IMR-90 (cell line): Measurements from ENCODE around the gene TOGARAM1. TPM values are rescaled to one million over a fixed set of nuclear protein-coding genes. Genes with fewer than 3 reads are reported as not detected.

Experiments
- ATAC-seq: fragments of 200-7000 bp; cut with Tn5 transposase; 2 replicates; pipeline ENCODE4 v1.9.1; 2020; ENCODE audit warnings: low read depth, mild to moderate bottlenecking, moderate library complexity
- BruUV-seq: library from RNA; stranded (reverse); fragments of 400-500 nt; replicated peaks from 2 replicates; lab custom pipeline; 2021; lab: Mats Ljungman, UMichigan
- CTCF ChIA-PET: fragments of 300-600 bp; formaldehyde crosslinking; extraction: SDS; loops from one replicate; lab custom pipeline; 2021; ENCODE audit warnings: antibody characterized with exemption; lab: Yijun Ruan, JAX
- POLR2A ChIA-PET: fragments of 300-600 bp; sonication (Branson Sonifier 250); formaldehyde crosslinking; loops from one replicate; lab custom pipeline; 2022; ENCODE audit warnings: antibody characterized with exemption; ENCODE audit not compliant: unreplicated experiment; lab: Charles Lee
- DNase-seq: peaks from one replicate; pipeline ENCODE4 v3.0.0; 2013
- H2AFZ ChIP-seq: replicated peaks from 2 replicates; pipeline ENCODE3; 2013; ENCODE audit warnings: low read length, mild to moderate bottlenecking; ENCODE audit not compliant: poor library complexity
- H2AK5ac ChIP-seq: 2 replicates; pipeline ENCODE4 v1.6.1; 2013; ENCODE audit warnings: low read depth, low read length, inconsistent platforms
- H2AK9ac ChIP-seq: replicated peaks from 2 replicates; pipeline ENCODE3; 2013; ENCODE audit warnings: mild to moderate bottlenecking, low read depth, low read length, moderate library complexity; ENCODE audit not compliant: poor library complexity
- H2BK120ac ChIP-seq: 2 replicates; pipeline ENCODE4 v1.6.1; 2013; ENCODE audit warnings: low read depth, low read length, inconsistent platforms
- H2BK15ac ChIP-seq: 3 replicates; pipeline ENCODE4 v1.6.1; 2013; ENCODE audit warnings: low read depth, low read length, inconsistent platforms
- H2BK20ac ChIP-seq: 2 replicates; pipeline ENCODE4 v1.6.1; 2013; ENCODE audit warnings: low read depth, mild to moderate bottlenecking, inconsistent platforms, low read length, moderate library complexity
- H2BK5ac ChIP-seq: 2 replicates; pipeline ENCODE4 v1.6.1; 2013; ENCODE audit warnings: mild to moderate bottlenecking, low read depth, low read length, inconsistent platforms; ENCODE audit not compliant: poor library complexity, severe bottlenecking
- H3K14ac ChIP-seq: replicated peaks from 2 replicates; pipeline ENCODE4 v1.6.1; 2013; ENCODE audit warnings: low read depth, low read length, inconsistent platforms
- H3K18ac ChIP-seq: 2 replicates; pipeline ENCODE4 v1.6.1; 2013; ENCODE audit warnings: low read depth, low read length, control low read depth
- H3K23ac ChIP-seq: 2 replicates; pipeline ENCODE4 v1.6.1; 2013; ENCODE audit warnings: low read depth, low read length, inconsistent platforms
- H3K27ac ChIP-seq: 2 replicates; pipeline ENCODE4 v1.5.1; 2013; ENCODE audit warnings: mild to moderate bottlenecking, control low read depth, low read length; ENCODE audit not compliant: insufficient read depth
- H3K27me3 ChIP-seq: 2 replicates; pipeline ENCODE4 v1.6.1; 2013; ENCODE audit warnings: low read length; ENCODE audit not compliant: control insufficient read depth, insufficient read depth
- H3K36me3 ChIP-seq: 2 replicates; pipeline ENCODE4 v1.6.1; 2013; ENCODE audit warnings: low read length, mixed read lengths; ENCODE audit not compliant: control insufficient read depth, insufficient read depth
- H3K4ac ChIP-seq: 2 replicates; pipeline ENCODE4 v1.6.1; 2013; ENCODE audit warnings: low read depth, low read length, inconsistent platforms
- H3K4me1 ChIP-seq: 2 replicates; pipeline ENCODE4 v1.6.1; 2013; ENCODE audit warnings: low read length, mixed read lengths; ENCODE audit not compliant: control insufficient read depth, insufficient read depth
- H3K4me2 ChIP-seq: 2 replicates; pipeline ENCODE4 v1.6.1; 2013; ENCODE audit warnings: low read depth, mild to moderate bottlenecking, control low read depth, low read length, moderate library complexity
- H3K4me3 ChIP-seq: 2 replicates; pipeline ENCODE4 v1.5.1; 2013; ENCODE audit warnings: low read depth, mild to moderate bottlenecking, control low read depth, low read length, moderate library complexity; ENCODE audit not compliant: insufficient read depth
- H3K56ac ChIP-seq: 2 replicates; pipeline ENCODE4 v1.6.1; 2013; ENCODE audit warnings: low read length, inconsistent platforms; ENCODE audit not compliant: insufficient read depth; ENCODE audit errors: extremely low read depth
- H3K79me1 ChIP-seq, 2 experiments: 2 replicates each; pipeline ENCODE4 v1.6.1; 2013; ENCODE audit warnings: low read length in 2 of 2, inconsistent platforms in 1 of 2, low read depth in 1 of 2
- H3K9ac ChIP-seq: 2 replicates; pipeline ENCODE4 v1.6.1; 2013; ENCODE audit warnings: low read depth, low read length, control low read depth
- H3K9me1 ChIP-seq: 2 replicates; pipeline ENCODE4 v1.6.1; 2013; ENCODE audit warnings: low read length, inconsistent platforms; ENCODE audit not compliant: insufficient read depth
- H3K9me3 ChIP-seq: 2 replicates; pipeline ENCODE4 v1.6.1; 2013; ENCODE audit warnings: low read length; ENCODE audit not compliant: control insufficient read depth, insufficient read depth
- H4K20me1 ChIP-seq: 2 replicates; pipeline ENCODE4 v1.6.1; 2013; ENCODE audit warnings: low read length, inconsistent platforms; ENCODE audit not compliant: insufficient read depth
- H4K5ac ChIP-seq: 2 replicates; pipeline ENCODE4 v1.6.1; 2013; ENCODE audit warnings: mild to moderate bottlenecking, low read depth, low read length, control low read depth
- H4K8ac ChIP-seq, 2 experiments: 2 replicates each; pipeline ENCODE4 v1.6.1; 2013; ENCODE audit warnings: low read depth in 2 of 2, low read length in 2 of 2, control low read depth in 1 of 2, inconsistent platforms in 1 of 2
- H4K91ac ChIP-seq: 2 replicates; pipeline ENCODE4 v1.6.1; 2013; ENCODE audit warnings: low read depth, low read length, inconsistent platforms; ENCODE audit not compliant: insufficient read depth
- BHLHE40 ChIP-seq: fragments of 150-350 bp; IDR thresholded peaks from 2 replicates; pipeline ENCODE4 v1.6.1; 2016; ENCODE audit warnings: mild to moderate bottlenecking, low read depth, low read length
- CEBPB ChIP-seq: IDR thresholded peaks from 2 replicates; pipeline ENCODE4 v1.6.1; 2012; ENCODE audit warnings: low read depth, low read length, improper control_type of control experiment
- CHD1 ChIP-seq: IDR thresholded peaks from 2 replicates; pipeline ENCODE4 v1.6.1; 2012; ENCODE audit warnings: low read depth, low read length, improper control_type of control experiment
- CTCF ChIP-seq: conservative IDR thresholded peaks from 2 replicates; pipeline ENCODE4 v1.5.1; 2012; ENCODE audit warnings: mild to moderate bottlenecking, low read depth, low read length, improper control_type of control experiment
- ELK1 ChIP-seq: fragments of 150-350 bp; IDR thresholded peaks from 2 replicates; pipeline ENCODE4 v1.6.1; 2016; ENCODE audit warnings: low read depth, mild to moderate bottlenecking, low read length, moderate library complexity, borderline replicate concordance
- FOS ChIP-seq: fragments of 150-350 bp; IDR thresholded peaks from 2 replicates; pipeline ENCODE4 v1.6.1; 2016; ENCODE audit warnings: low read depth, low read length
- MAFK ChIP-seq: IDR thresholded peaks from 2 replicates; pipeline ENCODE4 v1.6.1; 2012; ENCODE audit warnings: low read depth, low read length, improper control_type of control experiment
- MAZ ChIP-seq: IDR thresholded peaks from 2 replicates; pipeline ENCODE4 v1.6.1; 2012; ENCODE audit warnings: low read depth, mild to moderate bottlenecking, low read length, improper control_type of control experiment, moderate library complexity, borderline replicate concordance
- MXI1 ChIP-seq: IDR thresholded peaks from 2 replicates; pipeline ENCODE4 v1.6.1; 2012; ENCODE audit warnings: low read depth, mild to moderate bottlenecking, low read length, moderate library complexity, borderline replicate concordance
- NFE2L2 ChIP-seq: fragments of 150-350 bp; IDR thresholded peaks from 2 replicates; pipeline ENCODE4 v1.6.1; 2016; ENCODE audit warnings: low read depth, mild to moderate bottlenecking, low read length
- POLR2A ChIP-seq: IDR thresholded peaks from 2 replicates; pipeline ENCODE4 v1.6.1; 2012; ENCODE audit warnings: mild to moderate bottlenecking, low read depth, low read length
- RAD21 ChIP-seq: IDR thresholded peaks from 2 replicates; pipeline ENCODE4 v1.6.1; 2012; ENCODE audit warnings: low read length, improper control_type of control experiment
- RCOR1 ChIP-seq: IDR thresholded peaks from 2 replicates; pipeline ENCODE4 v1.6.1; 2012; ENCODE audit warnings: mild to moderate bottlenecking, low read length, improper control_type of control experiment; ENCODE audit not compliant: insufficient replicate concordance
- RFX5 ChIP-seq: IDR thresholded peaks from 2 replicates; pipeline ENCODE4 v1.8.0; 2012; ENCODE audit warnings: low read depth, mild to moderate bottlenecking, low read length, moderate library complexity
- SMC3 ChIP-seq: fragments of 150-350 bp; IDR thresholded peaks from 2 replicates; pipeline ENCODE4 v1.6.1; 2016; ENCODE audit warnings: low read depth, mild to moderate bottlenecking, antibody characterized with exemption, low read length, moderate library complexity
- USF2 ChIP-seq: fragments of 150-350 bp; IDR thresholded peaks from 2 replicates; pipeline ENCODE4 v1.6.1; 2017; ENCODE audit warnings: mild to moderate bottlenecking, antibody characterized with exemption, low read length, low read depth
- WGBS, 2 experiments: methylation state at CpG; one replicate each; pipeline versions ENCODE4 v1.1.5 to v1.1.7; 2013; ENCODE audit warnings: missing lambda C conversion rate in 2 of 2; ENCODE audit not compliant: insufficient read length in 1 of 2; ENCODE audit errors: extremely low coverage in 2 of 2; 5-methylcytosine and 5-hydroxymethylcytosine counted together
- dilution Hi-C: fragments of 300-500 bp; cut with HindIII; formaldehyde crosslinking; loops from one replicate; pipeline ENCODE4 v1.14.3; 2018; ENCODE audit warnings: low sequenced_read_pairs; ENCODE audit not compliant: unreplicated experiment
- in situ Hi-C: fragments of 300-500 bp; cut with MboI; formaldehyde crosslinking; loops from 3 replicates; pipeline ENCODE4 v1.14.3; 2019; ENCODE audit warnings: low sequenced_read_pairs, inconsistent platforms, mixed read lengths
- intact Hi-C: fragments of 100-400 bp; cut with micrococcal nuclease; formaldehyde crosslinking; loops from 2 replicates; pipeline ENCODE4 v1.10.0; 2022
- polyA plus RNA-seq, 3 experiments: library from polyadenylated mRNA; depleted of rRNA; stranded (reverse); fragments of >200 nt; gene quantifications; 2 replicates each; pipeline ENCODE4 v1.2.3, GENCODE V29; 2012; ENCODE audit warnings: low replicate concordance in 1 of 3
- total RNA-seq: library from RNA; depleted of rRNA; stranded (reverse); fragments of >200 nt; gene quantifications from 2 replicates; pipeline ENCODE4 v1.2.3, GENCODE V29; 2012

The TOGARAM1 gene
- total and polyA plus RNA-seq, 2 of the 4 experiments (the other 2 are of a cell fraction), result 3.1 to 13.4 TPM

GRCh38 chr14:45118594-45118993, 156.6 kb downstream of the TOGARAM1 start:
- ChIA-PET CTCF (no interaction called here), POLR2A (no interaction called here)
- H3K4me2 ChIP-seq, result no peak overlapping the region
- no peak overlapping the region for H3K56ac ChIP-seq
- TF ChIP-seq POLR2A, result no peak
- TF ChIP-seq BHLHE40, result no peak
- TF ChIP-seq ELK1, result no peak
- no peak for TF ChIP-seq MAZ
- TF ChIP-seq MAFK, result no peak
- TF ChIP-seq SMC3, result no peak
- no peak for TF ChIP-seq USF2
- TF ChIP-seq RCOR1, result no peak
- no peak for TF ChIP-seq MXI1
- no peak for TF ChIP-seq CTCF
- no peak for TF ChIP-seq CHD1
- TF ChIP-seq RFX5, result no peak
- TF ChIP-seq FOS, result no peak
- no peak for TF ChIP-seq CEBPB
- TF ChIP-seq RAD21, result no peak
- TF ChIP-seq NFE2L2, result no peak
- in situ Hi-C loops, result no loop called here
- H3K4ac ChIP-seq, result no peak overlapping the region
- dilution Hi-C loops, result no loop called here
- H3K23ac ChIP-seq, result no peak overlapping the region
- WGBS, 2 experiments, result no CpG with 5 or more reads among the region's 6 CpGs
- H3K79me1 ChIP-seq, result peaks cover 0 to 2% of the 10 kb centered on the region in 2 experiments; a peak in 2 of 4 replicates
- H3K4me1 ChIP-seq, result peaks cover under 1% of the 10 kb centered on the region; the same call in 1 of the 2 replicates
- H3K18ac ChIP-seq, result no peak overlapping the region
- H4K91ac ChIP-seq, result no peak overlapping the region
- H2AFZ ChIP-seq, result no peak overlapping the region
- H2BK15ac ChIP-seq, result no peak overlapping the region
- no peaks in the 10 kb centered on the region for H3K9me1 ChIP-seq
- no peak overlapping the region for H2BK120ac ChIP-seq
- BruUV-seq, result no TSS peak
- H3K9ac ChIP-seq, result no peak overlapping the region
- no peaks in the 10 kb centered on the region for H3K27me3 ChIP-seq
- no peak overlapping the region for H3K27ac ChIP-seq
- H2AK5ac ChIP-seq, result no peak overlapping the region
- no peak overlapping the region for H2BK5ac ChIP-seq
- DNase-seq (no peak), ATAC-seq (no peak)
- H4K8ac ChIP-seq, result no peak overlapping the region
- no peak overlapping the region for H3K14ac ChIP-seq
- H4K20me1 ChIP-seq, result peaks cover 2% of the 10 kb centered on the region; the same call in 1 of the 2 replicates
- peaks cover 37% of the 10 kb centered on the region for H3K36me3 ChIP-seq
- H2AK9ac ChIP-seq, result no peak overlapping the region
- no peak overlapping the region for H3K4me3 ChIP-seq
- intact Hi-C loops, result no loop called here
- H2BK20ac ChIP-seq, result no peak overlapping the region
- H4K5ac ChIP-seq, result no peak overlapping the region
- H3K9me3 ChIP-seq, result no peaks in the 10 kb centered on the region
